ENCODE data around the gene CENPU.
"Not testable (repeated sequence)": the region's sequence is repeated elsewhere in the genome, so short reads cannot be mapped to it uniquely, and the experiment has no call there.

Gene CENPU

GRCh38 chr4:184751585-184751956 lies 17.7 kb upstream of the CENPU start:
- DNase-seq (ENCODE audit: low spot score): no peak

GRCh38 chr4:184750926-184751584 lies 17.2 kb upstream of the CENPU start:
- DNase-seq (ENCODE audit: low spot score): no peak

- DNase-seq (ENCODE audit: low spot score): no peak
These were observed 14.4 kb upstream of the CENPU start for GRCh38 chr4:184748251-184748652.

GRCh38 chr4:184747034-184747830 lies 13.3 kb upstream of the CENPU start:
- no peak for DNase-seq (ENCODE audit: low spot score)

- peak; percentile 71 for DNase-seq (ENCODE audit: low spot score)
These were observed 12.2 kb upstream of the CENPU start for GRCh38 chr4:184745831-184746795.

- DNase-seq (ENCODE audit: low spot score): no peak
These were observed 10.3 kb upstream of the CENPU start for GRCh38 chr4:184744236-184744635.

GRCh38 chr4:184743650-184744049 lies 9.8 kb upstream of the CENPU start:
- DNase-seq (ENCODE audit: low spot score): no peak

- not testable (repeated sequence) for DNase-seq (ENCODE audit: low spot score)
These were observed 7.8 kb upstream of the CENPU start for GRCh38 chr4:184741651-184742050.

- DNase-seq (ENCODE audit: low spot score): no peak
These were observed 7.1 kb upstream of the CENPU start for GRCh38 chr4:184740980-184741391.

- DNase-seq (ENCODE audit: low spot score): not testable (repeated sequence)
These were observed 5.7 kb upstream of the CENPU start for GRCh38 chr4:184739575-184739974.

GRCh38 chr4:184734758-184735157 lies 862 bp upstream of the CENPU start:
- no peak for DNase-seq (ENCODE audit: low spot score)

- DNase-seq (ENCODE audit: low spot score): no peak
These were observed 1.8 kb downstream of the CENPU start for GRCh38 chr4:184732126-184732525.

GRCh38 chr4:184731056-184731455 lies 2.8 kb downstream of the CENPU start:
- DNase-seq (ENCODE audit: low spot score): no peak

- no peak for DNase-seq (ENCODE audit: low spot score)
These were observed 4.0 kb downstream of the CENPU start for GRCh38 chr4:184729946-184730345.

GRCh38 chr4:184728858-184729257 lies 5.0 kb downstream of the CENPU start:
- DNase-seq (ENCODE audit: low spot score): no peak

- DNase-seq (ENCODE audit: low spot score): no peak
These were observed 6.5 kb downstream of the CENPU start for GRCh38 chr4:184727430-184727829.

- DNase-seq (ENCODE audit: low spot score): no peak
These were observed 11.1 kb downstream of the CENPU start for GRCh38 chr4:184722798-184723197.

- no peak for DNase-seq (ENCODE audit: low spot score)
These were observed 12.6 kb downstream of the CENPU start for GRCh38 chr4:184721254-184721653.

GRCh38 chr4:184719407-184719806 lies 14.5 kb downstream of the CENPU start:
- no peak for DNase-seq (ENCODE audit: low spot score)

- DNase-seq (ENCODE audit: low spot score): no peak
These were observed 18.4 kb downstream of the CENPU start for GRCh38 chr4:184715526-184715925.

GRCh38 chr4:184713887-184714286 lies 20.0 kb downstream of the CENPU start:
- no peak for DNase-seq (ENCODE audit: low spot score)

GRCh38 chr4:184712322-184712721 lies 21.6 kb downstream of the CENPU start:
- no peak for DNase-seq (ENCODE audit: low spot score)
